HG03565 (cell line): ENCODE data around the gene FKBP1B.
"Not testable (repeated sequence)": the region's sequence is repeated elsewhere in the genome, so short reads cannot be mapped to it uniquely, and the experiment has no call there.

ENCODE experiments used
- ATAC-seq: cut with Tn5 transposase; IDR thresholded peaks from one replicate; pipeline ENCODE4 v1.9.1; 2021; ENCODE audit warnings: mild to moderate bottlenecking, moderate library complexity; ENCODE audit not compliant: unreplicated experiment

Gene FKBP1B

GRCh38 chr2:24022324-24022974, 27.1 kb upstream of the FKBP1B start:
- no peak for ATAC-seq

DNA sequence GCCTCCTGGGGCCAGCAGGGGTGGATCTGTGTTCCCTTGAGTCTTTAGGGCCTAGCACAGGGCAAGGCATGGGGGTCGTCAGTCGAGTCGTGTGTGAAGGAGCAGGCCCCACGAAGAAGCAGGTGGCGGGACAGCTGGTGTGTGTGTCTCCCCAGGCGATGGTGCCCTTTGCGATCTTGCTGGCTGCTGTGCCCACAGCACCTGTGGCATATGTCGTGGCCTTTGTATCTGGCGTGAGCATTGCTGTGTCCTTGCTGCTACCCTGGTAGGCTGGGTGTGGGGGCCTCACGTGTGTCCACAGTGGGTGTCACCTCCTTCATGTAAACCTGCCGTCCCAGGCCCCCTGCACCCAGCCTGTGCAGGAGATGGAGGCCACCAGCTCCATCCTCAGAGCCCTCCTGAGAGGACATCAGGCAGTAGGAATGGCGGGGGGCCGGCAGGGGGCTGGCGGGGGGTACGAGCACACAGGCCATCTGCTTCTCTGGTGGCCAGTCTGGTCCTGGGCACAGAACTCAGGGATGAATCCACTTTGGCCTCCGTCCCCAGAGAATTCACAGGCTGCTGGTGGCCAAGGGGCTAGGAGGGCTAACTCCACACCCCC, 26.5 kb upstream of the FKBP1B start:
- ATAC-seq, result no peak

DNA sequence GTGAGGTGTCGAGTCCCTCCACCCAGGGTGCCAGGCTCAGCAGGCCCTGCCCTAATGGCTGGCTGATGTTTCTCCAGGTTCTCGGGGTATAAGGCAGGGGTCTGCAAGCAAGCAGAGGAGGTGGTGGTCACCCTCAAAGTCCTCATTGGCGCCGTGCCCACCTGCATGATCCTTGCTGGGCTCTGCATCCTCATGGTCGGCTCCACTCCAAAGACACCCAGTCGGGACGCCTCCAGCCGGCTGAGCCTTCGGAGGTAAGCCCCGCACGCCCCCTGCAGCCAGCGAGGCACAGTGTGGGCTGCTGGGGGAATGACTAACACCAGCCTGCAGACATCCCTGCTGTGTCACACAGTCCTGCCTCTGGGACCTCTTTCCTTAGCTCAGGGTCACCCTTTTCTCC, 25.5 kb upstream of the FKBP1B start:
- ATAC-seq, result no peak

GRCh38 chr2:24024996-24025663, 24.4 kb upstream of the FKBP1B start:
- ATAC-seq, result no peak

DNA sequence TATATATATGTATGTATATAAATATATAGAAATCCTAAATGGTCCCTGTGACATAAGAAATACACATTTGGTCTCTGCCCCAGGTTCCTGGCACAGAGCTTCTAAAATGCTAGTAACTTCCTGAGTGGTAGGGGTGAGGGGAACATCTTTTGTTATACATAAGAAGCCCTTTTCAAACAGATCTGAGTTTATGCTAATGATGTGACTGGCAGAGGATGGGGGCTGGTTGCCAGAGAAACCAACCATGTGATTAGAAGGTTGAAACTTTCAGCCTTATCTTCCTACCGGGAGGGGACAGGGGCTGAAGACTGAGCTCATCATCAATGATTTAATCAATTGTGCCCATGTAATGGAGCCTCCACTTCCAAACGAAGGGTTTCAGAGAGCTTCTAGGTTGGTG, 23.3 kb upstream of the FKBP1B start:
- ATAC-seq, result no peak

GRCh38 chr2:24038786-24039499, 10.6 kb upstream of the FKBP1B start:
- ATAC-seq, result no peak

- ATAC-seq, result no peak
Observed at GRCh38 chr2:24040511-24040910, 9.0 kb upstream of the FKBP1B start.

GRCh38 chr2:24043133-24043532, 6.4 kb upstream of the FKBP1B start:
- not testable (repeated sequence) for ATAC-seq

- ATAC-seq, result no peak
Observed at GRCh38 chr2:24045511-24046508, 3.7 kb upstream of the FKBP1B start.

DNA sequence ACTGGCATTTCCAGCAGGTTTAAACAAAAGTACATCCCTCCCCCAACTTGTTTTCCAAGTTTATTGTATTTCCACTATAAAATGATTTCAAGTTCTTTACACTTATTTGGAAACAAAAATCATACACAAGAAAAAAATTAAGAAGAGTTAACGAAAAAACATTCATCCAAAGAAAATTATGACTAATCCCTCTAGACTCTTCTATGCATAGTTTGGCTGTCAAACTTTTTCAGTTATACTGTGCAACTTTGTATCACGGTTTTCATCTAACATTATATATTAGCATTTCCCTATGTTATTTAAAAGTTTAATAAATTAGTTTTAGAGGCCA, 3.0 kb upstream of the FKBP1B start:
- no peak for ATAC-seq

DNA sequence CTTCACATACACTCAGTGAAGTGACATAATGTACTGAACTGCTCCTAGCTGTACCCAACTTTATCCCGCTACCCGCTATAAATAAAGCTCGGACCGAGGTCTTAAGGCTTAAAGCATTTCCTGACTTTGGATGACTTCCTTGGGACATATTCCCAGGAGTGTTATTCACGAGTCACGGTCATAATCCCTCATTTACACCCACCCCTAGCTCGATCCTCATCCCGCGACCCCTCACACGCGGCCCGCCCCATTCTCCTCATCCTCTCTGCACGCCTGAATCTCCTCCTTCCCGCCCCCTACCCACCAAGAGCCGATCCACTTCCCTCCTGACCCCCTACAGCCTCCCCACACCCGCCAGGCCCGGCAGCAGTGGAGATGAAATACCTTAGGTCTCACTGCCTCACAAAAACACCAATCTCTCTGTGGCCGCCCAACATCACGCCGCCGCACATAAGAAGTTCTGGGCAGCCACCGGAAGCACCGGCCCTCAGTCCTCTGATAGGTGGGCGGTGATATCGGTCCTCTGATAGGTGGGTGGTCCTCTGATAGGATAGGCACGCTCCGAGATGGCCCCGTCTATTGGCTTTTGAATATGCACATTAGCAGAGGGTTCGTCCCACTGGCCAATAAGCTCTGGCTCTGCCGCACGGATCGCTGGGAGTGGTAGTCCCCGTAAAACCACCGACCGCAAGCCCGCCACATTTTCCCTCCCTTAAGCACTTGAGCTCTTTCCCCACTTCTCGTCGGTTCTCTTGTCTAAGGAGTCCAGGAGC, 2.4 kb upstream of the FKBP1B start, which contains the start of gene WDCP:
Gene WDCP, minus strand, starts transcription at position 462 of the 773 bp plus-strand sequence. CDS start 7,897 bp downstream, outside the sequence.
- ATAC-seq, result peak; percentile 98

DNA sequence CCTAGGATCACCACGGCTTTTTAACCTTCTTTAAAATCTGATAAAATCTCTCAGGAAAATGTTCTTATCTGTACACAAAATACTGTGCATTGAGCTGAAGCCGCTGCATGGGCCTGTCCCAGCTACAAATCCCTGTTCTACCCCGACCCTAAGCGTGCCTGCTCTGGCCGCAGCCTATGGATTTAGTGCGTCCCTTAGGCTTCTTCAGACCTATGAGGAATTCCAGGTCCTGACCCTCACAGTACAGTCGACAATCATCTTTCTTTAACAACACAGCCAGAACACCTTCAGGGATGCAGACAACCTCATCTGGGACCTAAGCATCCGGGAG, 1.9 kb upstream of the FKBP1B start:
- ATAC-seq, result no peak

GRCh38 chr2:24048769-24049484, 614 bp upstream of the FKBP1B start:
- ATAC-seq, result no peak

DNA sequence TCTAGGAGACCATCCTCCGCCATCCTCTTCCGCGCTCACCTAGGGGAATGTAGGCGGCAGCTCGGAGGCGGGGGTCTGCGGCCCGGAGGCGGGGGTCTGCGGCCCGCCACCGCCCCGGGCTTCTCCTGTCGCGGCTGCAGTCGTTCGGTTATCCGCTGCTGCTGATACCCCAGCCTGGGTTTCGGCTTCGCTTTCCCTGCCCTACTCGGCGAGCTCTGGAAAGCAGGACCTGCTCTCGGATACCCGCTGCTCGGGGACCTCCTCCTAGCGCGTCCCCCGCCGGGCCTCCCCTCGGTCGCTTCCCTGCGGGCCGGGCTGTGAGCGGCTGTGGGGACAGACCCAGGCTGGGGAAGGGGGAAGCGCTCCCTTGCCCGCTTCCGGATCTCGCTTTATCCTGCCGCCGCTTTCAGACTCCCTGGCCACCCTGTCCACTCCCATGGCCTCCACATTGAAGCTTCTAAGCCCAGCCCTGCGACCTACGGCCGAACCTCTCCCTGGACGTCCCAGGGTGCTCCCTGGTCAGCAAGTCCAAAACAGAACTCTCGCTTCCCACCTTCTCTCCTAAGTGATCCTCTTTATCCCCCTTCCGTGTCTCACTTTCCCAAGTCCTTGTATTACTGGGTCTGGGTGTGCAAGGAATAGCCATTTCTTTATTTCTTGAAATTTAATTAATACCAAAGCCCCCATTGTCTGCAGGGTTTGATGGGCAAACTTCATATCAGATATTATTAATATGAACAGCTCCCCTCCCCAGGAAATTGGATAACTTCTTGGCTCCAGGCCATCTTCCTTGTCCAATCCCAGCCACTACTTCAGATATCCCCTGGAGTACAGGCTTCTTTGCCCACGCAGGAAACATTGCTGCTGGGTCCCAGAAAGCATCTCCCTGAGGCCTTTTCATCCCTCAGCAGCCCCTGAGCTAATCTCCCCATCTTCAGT, 769 bp downstream of the FKBP1B start:
- no peak for ATAC-seq

- no peak for ATAC-seq
Observed at GRCh38 chr2:24051833-24052232, 2.3 kb downstream of the FKBP1B start.

GRCh38 chr2:24052951-24053350, 3.4 kb downstream of the FKBP1B start:
- no peak for ATAC-seq

- ATAC-seq, result no peak
Observed at GRCh38 chr2:24054366-24055010, 4.9 kb downstream of the FKBP1B start.

- no peak for ATAC-seq
Observed at GRCh38 chr2:24055750-24056149, 6.2 kb downstream of the FKBP1B start.
